ENCODE data around the gene GLUL.
"Not testable (repeated sequence)": the region's sequence is repeated elsewhere in the genome, so short reads cannot be mapped to it uniquely, and the experiment has no call there.

GLUL gene

DNA sequence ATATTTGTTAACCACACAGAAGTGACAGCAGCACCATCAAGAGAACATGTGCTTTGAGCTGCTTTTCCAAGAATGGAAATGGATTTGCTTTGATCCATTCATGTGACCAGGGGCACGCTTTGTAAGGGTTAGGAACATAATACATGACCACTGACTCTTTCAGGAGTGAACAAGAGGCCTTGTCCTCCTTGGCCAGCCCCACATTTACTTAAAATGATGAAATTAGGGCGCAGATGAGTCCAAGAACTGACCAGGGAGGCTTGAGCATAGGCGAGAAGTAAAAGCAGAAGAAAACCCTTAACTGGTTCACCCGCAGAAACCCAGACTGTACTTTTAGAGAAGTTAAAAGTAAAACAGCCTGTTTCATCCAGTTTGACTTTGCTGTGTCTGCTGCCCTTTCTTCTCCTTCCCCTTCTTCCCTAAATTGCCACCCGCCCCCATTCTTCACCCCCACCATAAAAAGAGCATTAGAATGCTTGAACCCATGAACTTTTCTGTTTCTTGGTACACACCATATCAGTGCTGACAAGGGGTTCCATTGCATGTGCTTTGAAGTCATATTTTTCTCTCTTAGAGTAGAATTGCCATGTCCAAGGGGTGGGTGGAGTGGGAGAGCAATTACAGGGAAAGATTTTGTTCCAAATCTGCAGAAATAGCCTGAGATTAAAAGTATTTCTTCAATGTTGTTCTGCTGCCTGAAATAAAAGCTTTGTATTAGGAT is 2.6 kb upstream of the GLUL start:
- peak; percentile 70 for DNase-seq (ENCODE audit: low spot score)

- DNase-seq (ENCODE audit: low spot score): peak; percentile 57
Observed at GRCh38 chr1:182392050-182393028, 749 bp upstream of the GLUL start.

DNA sequence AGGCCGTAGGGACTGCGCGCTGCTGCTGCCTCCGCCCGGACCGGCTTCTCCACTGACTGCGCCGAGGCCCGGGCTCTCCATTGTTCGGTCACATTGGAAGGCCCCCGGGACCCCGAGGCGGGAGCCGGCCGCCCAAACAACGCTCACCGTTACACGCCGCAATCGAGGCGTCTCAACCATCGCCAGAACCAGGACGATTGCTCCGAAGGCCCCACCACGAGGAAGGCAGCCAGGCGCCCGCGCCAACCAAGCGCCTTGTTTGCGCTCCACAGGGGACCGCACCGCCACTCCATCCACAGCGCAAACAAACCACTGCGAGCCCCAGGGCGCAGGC is 595 bp downstream of the GLUL start:
- DNase-seq (ENCODE audit: low spot score): no peak

DNA sequence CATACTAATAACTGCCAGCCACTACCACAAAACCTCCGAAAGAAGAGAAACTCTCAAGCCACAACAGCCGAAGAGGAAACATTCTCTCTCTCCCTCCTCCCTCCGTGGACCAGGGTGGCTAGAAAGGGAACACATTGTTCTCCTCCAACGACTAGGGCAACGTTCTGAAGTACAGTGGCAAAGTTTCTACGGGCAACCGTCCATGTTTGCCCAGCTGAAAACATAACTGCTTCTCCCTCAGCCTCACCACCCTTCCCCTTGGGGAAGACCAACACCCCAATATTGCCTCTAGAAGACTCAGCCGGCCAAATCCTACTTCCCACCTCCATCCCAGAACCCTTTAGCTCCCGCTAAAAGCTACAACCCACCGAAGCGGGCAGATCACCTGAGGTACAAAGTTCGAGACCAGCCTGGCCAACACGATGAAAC is 2.0 kb downstream of the GLUL start:
- DNase-seq (ENCODE audit: low spot score): peak; percentile 70

DNA sequence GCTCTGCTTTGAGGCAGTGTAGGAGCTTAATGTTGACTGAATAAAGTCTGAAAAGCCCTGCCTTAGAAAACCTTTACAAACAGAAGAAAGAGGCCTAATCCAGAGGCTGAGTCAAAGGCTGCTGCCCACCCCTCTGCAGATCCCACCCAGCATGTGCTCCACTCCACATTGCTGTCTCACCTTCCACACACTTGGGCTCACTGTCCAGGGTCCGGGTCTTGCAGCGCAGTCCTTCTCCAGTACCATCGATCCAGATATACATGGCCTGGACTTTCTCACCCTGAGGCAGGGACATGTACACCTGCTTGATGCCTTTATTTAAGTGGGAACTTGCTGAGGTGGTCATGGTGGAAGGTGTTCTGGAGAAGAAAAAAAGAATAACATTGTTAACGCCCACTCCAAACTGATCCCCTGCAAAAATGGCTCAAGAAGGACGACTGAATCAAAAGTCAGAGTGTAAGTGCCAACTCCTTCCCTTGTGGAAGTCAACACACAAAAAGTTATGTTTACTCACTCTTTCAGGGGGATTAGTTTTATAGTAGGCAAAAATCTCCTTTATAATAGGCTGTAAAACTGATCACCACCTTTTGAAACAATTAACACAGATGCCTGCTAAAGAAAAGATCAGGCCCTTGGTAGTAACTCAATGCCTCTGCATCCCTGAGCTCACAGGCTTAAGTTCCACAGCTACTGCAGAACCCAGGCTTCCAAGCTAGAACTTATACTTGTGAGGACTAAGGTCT is 3.0 kb downstream of the GLUL start:
- peak; percentile 39 for DNase-seq (ENCODE audit: low spot score)

DNA sequence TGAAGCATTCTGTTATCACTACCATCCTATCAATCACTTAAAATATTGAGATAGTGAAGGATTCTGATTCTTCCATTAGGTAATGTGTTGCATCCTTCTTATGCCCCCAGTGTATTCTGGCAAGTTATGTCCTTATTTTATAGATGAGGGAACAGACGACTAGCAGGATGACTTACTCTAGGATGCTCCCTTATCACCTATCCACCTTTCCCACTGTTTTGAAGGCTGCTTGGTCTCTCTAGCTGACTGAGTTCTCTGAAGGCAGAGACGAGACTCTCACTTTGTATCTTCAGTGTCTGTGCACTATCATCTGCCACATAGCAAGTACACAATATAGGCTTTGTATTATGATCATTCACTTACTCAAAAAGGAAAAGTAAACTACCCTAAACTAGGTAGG is 4.0 kb downstream of the GLUL start:
- peak; percentile 42 for DNase-seq (ENCODE audit: low spot score)

- DNase-seq (ENCODE audit: low spot score): peak; percentile 34
Observed at GRCh38 chr1:182386980-182387379, 4.6 kb downstream of the GLUL start.

DNA sequence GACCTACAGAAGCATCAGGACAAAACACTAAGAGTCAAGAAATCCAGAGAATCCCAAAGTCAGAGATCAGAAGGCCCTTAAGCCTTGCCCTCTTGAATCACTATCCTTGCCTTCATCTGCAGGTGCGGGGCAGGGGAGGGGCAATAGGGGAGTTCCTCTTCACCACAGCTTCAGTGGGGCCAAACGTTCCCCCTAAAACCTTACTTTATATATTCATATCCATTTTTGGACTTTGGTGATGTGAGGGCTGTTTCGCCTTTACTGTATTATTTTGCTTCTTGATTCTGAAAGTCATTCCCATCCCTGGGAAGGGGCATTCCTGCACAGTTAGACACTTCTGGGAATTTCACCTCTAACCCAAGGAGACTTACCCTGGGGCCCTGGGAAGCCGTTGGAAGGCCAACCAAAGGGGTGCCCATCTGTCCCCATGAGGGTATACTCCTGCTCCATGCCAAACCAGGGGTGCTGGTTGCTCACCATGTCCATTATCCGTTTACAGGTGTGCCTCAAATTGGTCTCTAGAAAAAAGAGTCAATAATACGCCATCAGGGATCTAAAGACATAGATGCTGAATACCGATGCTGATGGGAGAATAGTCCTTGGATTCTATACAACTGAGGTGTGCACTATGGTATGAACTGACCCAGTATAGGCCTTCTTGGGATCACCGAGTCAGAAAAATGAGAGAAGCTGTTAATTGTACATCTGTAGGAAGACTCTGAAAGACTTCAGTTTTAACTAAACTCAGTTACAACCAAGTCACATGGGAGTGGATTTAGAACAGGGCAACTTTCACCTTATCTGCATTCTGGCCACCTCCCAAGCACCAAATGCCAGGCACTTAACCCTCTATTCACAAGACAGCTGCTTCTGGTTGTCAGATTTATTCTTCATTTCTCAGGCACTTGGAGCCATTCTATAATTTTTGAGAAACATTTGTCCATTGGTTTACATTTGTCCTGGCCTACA is 5.4 kb downstream of the GLUL start:
- peak; percentile 41 for DNase-seq (ENCODE audit: low spot score)

DNA sequence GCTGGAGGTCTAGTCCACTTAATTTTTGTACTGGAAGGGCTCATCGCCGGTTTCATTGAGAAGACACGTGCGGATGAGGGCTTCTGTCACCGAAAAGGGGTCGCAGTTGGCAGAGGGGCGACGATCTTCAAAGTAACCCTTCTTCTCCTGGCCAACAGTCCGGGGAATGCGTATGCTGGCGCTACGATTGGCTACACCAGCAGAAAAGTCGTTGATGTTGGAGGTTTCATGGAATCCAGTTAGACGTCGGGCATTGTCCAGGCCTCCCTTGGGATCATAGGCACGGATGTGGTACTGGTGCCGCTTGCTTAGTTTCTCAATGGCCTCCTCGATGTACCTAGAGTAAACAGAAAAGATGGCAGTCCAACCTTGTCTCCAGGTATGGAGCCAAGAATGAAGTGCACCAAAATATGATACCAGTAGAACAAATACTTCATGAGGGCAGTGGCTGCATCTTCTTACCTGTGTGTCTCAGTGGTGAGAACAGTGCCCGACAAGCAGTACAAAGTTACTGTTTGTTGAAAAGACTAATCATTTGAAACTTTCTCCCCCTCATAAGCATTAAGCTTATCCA is 7.1 kb downstream of the GLUL start:
- peak; percentile 27 for DNase-seq (ENCODE audit: low spot score)

DNA sequence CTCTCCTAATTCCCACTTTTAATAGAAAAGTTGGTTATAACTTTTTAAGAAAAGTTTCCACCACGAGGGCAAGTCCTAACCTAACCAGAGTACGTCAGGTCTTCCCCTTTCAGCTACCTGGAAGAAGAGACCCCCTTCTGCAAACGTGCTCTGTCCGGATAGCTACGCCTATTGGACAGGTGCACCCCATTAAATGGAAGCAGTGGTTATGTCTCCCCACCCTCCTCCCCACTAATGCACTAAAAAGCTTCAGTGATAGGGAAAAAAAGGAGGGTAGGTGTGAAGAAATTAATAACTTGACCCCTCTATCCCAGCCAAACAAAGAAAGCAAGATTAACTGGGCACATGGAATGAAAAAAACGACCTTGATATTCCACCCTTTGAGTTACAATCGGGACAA is 7.7 kb downstream of the GLUL start:
- peak; percentile 24 for DNase-seq (ENCODE audit: low spot score)

DNA sequence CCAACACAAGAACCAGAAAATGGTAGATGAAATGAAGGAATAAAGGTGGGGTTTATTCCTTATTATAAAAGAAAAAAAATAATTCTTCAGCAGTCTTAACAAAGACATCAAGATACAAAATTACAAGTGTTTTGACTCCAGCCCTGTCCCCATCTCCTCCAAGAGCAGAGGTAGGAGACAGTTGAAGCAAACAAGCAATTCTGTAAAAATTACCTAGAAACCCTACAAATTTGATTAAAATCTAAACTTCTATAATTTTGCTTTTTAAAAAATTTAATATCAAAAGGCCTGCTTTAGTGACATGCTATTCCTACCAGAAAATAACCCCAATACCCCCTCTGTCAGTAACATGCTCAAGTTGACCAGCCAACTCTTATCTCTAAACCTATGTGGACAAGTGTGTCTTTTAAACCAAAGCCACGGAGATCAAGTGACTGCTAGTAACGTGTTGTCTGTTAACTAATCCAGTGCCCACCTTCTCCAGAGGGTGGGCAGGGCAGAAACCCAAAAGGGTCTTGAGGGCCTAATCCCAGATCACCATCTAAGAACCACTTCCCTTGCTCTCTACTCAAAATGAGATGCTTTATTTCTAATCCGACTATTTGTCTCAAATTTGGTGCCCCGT is 8.4 kb downstream of the GLUL start:
- DNase-seq (ENCODE audit: low spot score): peak; percentile 45

- peak; percentile 45 for DNase-seq (ENCODE audit: low spot score)
Observed at GRCh38 chr1:182381962-182382819, 9.4 kb downstream of the GLUL start.

DNA sequence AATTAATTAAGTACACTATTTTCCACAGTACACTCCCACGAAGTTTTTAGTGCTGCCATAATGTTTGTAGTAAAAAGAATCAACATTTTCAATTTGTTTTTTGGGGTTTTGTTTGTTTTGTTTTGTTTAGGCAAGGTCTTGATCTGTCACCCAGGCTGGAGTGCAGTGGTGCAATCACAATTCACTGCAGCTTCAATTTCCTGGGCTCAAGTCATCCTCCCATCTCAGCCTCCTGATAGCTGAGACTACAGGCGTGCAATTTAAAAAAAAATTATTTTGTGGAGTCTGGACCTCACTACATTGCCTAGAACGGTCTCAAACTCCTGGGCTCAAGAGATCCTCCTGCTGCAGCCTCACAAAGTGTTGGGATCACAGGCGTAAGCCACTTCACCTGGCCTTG is 11.4 kb downstream of the GLUL start:
- no peak for DNase-seq (ENCODE audit: low spot score)

- not testable (repeated sequence) for DNase-seq (ENCODE audit: low spot score)
Observed at GRCh38 chr1:182379781-182380180, 11.8 kb downstream of the GLUL start.

DNA sequence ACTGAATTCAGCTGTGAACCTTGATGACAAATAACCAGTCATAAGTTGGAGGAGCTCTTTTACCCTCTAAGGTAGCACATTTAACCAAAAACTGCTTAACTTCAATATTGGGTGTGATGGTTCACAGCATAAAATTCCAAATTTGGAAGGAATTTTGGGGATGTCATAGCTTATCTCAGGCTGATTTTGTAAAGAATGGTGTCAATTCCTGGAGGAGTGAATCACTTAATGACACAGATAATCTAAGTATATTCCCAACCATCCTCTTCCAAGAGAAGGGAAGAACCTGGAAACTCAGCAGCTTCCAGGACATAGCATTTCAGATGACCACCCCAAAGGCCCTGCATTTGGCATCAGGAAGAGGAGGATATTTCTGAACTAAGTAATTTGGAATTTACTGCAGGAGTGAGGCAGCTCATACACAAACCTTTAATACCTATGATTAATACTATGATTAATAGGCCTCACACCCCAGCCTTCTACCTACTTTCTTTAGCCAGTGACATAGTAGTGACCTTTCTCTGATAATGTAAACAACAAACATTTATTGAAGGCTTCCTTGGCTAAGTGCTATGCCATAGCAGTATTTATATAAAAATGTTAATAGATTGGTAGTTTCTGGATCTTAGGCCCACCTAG is 14.5 kb downstream of the GLUL start:
- DNase-seq (ENCODE audit: low spot score): no peak

- peak; percentile 43 for DNase-seq (ENCODE audit: low spot score)
Observed at GRCh38 chr1:182374101-182374834, 17.3 kb downstream of the GLUL start.

DNA sequence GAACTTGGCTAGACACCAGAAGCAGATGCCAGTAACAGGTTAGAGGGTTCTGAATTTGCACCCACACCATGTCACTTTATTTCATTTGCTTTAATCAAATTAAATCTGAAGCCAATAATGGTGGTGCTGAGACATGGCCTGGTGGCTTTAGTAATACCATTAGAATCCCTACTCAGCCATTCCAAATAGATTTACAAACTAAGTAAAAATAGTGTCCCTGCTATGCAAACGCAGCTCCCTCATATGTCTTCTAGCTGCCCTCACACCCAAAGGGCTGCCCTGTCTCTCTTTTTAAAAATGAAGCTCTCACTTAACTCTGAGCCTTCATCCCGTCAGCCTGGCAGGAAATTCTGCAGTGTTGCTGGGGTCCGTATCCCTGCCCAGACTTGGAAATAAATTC is 21.1 kb downstream of the GLUL start:
- DNase-seq (ENCODE audit: low spot score): no peak

GRCh38 chr1:182368903-182369302 is 22.7 kb downstream of the GLUL start:
- DNase-seq (ENCODE audit: low spot score): no peak
